ENCODE measurements around the gene PRRC2A.

DNA sequence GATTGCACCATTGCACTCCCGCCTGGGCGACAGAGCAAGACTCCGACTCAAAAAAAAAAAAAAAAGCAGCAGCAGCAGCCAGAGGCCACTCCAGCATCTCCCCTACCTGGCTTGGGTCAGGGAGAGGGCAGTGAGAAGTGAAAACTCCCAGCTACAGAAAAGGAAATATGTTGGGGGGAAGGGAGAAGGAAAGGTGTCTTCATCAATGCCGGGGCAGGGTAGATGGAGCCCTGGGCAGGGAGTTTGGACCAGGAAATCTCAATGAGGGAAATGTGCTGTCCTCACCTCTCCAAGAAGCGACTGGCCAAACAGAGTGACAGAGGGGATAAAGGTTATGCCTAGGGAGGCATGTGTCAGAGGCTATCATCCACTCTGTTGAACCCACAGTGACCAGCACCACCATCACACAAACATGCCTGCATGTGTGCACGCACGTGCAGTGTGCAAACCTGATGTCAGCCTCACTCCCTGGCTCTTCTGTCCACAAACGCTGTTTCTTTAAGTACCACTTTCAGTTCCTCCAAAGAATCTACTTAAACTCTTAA, 6.4 kb upstream of the PRRC2A start:
- TF ChIP-seq POLR2A (IDR thresholded peaks at IDR 0.05; ENCODE audit: low read length), result no peak
- no peak for TF ChIP-seq GATA1 (IDR thresholded peaks at IDR 0.05; ENCODE audit: low read depth, low read length)
